HG03060 (cell line): ENCODE measurements around the gene CPXM1.
"Not testable (repeated sequence)": the region's sequence is repeated elsewhere in the genome, so short reads cannot be mapped to it uniquely, and the experiment has no call there.

ENCODE experiments used
- ATAC-seq: cut with Tn5 transposase; IDR thresholded peaks from one replicate; pipeline ENCODE4 v1.9.1; 2021; ENCODE audit warnings: low read depth, moderate number of reproducible peaks; ENCODE audit not compliant: unreplicated experiment

The CPXM1 gene

GRCh38 chr20:2800521-2801285 lies at the start of gene CPXM1:
CPXM1 (minus strand) TSS chr20:2800627; CDS start chr20:2800572, 55 bp downstream.
- ATAC-seq = no peak

DNA sequence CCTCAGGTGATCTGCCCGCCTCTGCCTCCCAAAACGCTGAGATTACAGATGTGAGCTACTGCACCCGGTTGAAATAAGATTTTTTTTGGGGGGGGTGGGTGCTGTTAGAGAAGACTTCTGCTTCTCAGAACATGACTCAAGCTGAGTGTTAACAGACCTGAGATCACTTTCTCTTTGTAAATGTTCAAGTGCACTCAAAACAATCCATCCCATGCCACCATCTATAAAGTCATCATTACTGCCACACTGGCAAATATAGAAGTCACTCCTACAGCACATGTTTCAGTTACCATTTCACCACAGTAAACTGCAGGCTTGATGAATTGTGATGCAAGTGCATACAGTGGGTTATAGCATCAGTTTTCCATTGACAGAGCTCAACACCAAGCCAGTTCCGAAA lies 49.1 kb upstream of the CPXM1 start:
- no peak for ATAC-seq

GRCh38 chr20:2847802-2848201 lies 47.4 kb upstream of the CPXM1 start:
- no peak for ATAC-seq

DNA sequence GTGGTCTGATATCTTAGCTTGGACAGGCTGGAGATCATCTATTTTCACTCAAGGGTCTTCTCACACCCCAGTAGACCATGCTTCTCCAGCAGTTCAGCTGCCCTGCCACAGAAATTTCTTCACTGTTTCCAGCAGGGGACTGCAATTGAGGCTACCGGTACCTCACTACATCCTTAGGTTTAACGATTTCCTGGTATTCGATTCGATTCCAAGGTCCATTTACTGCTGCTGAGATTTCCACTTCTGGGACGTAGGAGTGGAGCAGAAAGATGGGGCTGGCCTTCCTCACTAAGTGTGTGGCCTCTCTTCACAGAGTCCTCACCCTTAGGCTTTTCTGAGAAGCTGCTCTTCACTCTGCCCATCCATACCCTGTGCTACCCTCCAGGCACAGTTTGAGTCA lies 46.3 kb upstream of the CPXM1 start:
- no peak for ATAC-seq

DNA sequence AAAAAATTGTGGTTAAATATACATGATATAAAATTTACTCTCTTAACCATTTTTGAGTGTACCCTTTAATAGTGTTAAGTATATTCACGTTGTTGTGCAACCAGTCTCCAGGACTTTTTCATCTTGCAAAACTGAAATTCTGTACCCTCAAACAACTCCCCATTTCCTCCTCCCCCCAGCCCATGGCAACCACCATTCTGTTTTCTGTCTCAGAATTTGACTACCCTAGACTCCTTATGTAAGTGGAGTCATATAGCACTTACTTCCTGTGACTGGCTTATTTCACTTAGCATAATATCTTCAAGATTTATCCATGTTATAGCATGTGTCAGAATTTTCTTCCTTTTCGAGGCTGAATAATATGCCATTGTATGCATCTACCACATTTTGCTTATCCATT lies 45.2 kb upstream of the CPXM1 start:
- ATAC-seq = no peak

GRCh38 chr20:2840967-2841531 lies 40.6 kb upstream of the CPXM1 start:
- no peak for ATAC-seq

DNA sequence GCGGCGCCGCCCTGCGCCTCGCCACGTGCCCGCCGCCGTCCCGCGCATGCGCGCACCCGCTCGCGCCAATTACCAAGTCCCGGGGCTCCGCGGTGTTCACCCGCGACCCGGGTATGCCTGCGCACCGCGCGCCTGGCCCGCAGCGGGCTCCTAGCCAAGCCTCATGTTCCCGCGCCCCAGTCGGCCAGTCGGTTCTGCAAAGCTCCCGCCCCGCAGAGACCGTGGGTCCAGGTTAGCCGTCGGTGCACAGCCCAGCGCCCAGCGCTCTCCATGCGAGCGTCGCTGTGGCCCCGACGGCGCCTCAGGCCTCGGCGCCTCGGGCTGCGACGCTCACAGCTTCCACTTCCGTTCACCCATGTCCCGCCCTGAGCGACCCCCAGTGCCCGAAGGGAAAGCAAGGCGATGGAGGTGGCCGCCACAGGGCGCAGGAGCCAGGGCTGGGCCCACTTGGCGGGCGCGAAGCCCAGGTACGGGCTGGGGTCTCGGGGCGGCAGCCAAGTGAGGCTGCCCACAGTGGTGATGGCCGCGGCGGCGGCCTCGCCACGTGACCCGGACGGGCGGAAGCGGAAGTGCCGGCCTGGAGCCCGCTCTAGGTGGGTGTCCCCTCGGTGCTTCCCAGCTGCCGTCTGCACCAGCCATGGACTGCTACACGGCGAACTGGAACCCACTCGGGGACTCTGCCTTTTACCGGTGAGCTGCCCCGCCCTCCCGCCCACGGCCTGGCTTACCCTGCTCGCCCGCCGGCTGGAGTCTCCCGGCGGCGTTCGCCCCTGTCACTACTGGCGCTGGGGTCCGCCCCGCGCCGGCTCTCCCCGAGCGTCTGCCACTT lies 39.9 kb upstream of the CPXM1 start, which contains the start of the genes PCED1A and VPS16:
PCED1A (minus strand) TSS at position 518 of the 829 bp plus-strand sequence. CDS start 743 bp downstream, outside the sequence.
VPS16 (plus strand) TSS at position 608 of the 829 bp plus-strand sequence; CDS start at position 638, 30 bp downstream.
- peak; percentile 61 for ATAC-seq

- ATAC-seq = no peak
These were observed 39.3 kb upstream of the CPXM1 start for GRCh38 chr20:2839732-2840137.

DNA sequence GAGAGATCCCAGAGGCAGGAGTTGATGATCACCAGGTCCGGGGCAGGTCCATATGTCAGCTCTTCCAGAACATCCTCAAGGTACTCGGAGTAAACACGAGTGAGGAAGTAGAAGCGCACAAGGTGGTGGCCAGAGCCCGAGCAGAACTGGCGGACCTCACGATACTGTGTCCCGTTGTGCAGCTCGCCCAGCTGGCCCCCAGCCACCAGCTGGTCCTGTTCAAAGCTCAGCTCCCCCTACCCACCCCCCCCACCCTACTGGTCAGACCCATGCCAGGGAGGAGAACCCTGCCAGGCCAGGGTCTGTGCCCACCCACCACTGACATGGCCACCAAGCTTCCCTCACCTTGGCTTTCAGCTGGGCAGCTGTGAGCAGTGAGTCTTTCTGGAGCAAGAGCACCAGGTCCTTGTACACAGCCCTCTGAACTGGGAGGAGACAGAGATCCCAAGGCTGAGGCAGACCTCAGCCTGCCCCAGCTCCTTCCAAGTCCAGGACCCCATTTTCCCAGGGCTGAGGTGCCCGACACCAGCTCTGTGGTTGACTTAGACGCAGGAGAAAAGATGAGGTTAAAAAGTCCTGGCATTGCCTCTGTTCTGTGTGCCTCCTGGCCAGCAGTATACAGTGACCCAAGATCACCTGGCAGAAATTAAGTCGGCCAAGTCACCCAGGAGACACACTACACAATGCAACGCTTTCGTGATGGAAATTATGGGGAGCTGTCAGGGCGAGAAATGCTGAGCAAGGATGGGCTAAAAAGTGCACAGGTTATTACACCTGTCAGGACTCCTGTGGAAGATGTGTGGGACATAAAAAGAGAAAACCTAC lies 38.6 kb upstream of the CPXM1 start:
- ATAC-seq = no peak

DNA sequence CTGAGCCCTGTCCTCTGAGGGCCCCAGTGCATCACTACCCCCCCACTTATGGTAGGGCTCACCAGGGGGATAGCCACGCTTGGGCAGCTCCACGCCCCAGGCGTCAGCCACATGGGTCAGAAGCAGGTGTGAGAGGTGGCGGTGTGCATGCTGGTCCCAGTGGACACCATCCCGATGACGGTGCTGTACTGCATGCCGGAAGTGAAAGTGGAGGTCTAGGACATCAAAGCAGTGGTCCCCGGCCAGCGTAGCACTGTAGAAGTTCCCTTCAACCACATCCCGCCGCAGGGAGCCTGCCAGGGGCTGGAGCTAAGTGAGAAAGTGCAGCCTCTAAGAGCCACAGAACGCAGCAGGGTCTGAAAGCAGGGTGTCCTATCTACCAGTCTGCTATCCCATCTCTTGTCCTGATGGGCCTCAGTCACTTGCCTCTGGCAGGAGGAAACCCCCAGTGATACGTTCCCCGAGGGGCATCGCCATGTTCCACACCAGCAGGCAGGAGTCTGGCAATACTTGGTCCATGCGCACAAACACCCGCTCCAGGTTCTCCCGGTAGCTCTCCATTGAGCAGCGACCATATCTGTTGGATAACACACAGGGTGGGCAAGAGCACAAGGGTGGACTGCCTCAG lies 37.9 kb upstream of the CPXM1 start:
- ATAC-seq = peak; percentile 31

DNA sequence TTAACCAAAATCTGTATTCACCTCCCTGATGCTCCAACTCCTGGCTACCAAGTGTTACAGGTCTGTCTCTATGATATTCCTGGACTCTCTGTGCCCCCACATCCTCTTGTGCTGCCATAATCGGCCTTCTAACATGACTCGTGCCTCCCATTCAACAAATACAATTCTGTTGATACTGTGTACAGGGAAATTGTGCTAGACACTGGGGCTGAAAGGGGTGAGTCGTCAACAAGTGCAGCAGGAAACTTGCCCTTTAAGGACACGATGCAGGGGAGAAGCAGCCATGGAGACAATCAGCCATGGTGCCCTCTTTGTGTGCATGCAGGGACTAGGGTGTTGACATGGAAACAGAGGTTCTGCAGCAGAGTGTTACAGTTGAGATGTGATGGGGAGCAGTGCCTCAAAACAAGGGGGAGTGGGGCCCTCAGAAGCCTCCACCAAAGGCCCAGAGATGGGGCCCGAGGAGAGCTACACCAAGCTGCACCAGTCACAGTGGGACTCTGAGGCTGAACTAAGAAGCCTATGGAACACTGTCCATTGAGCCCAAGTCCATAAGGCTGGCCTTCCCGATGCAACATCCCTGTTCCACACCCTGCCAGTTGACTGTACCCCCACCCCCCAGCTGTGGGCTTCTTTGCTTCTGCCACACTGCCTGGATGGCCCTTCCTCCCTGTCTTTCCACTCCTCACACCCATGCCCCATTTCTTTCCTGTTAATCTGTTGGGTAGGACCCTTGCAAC lies 37.0 kb upstream of the CPXM1 start:
- no peak for ATAC-seq

- no peak for ATAC-seq
These were observed 35.6 kb upstream of the CPXM1 start for GRCh38 chr20:2836035-2836434.

- no peak for ATAC-seq
These were observed 34.9 kb upstream of the CPXM1 start for GRCh38 chr20:2835331-2835796.

GRCh38 chr20:2834401-2835110 lies 34.1 kb upstream of the CPXM1 start:
- no peak for ATAC-seq

DNA sequence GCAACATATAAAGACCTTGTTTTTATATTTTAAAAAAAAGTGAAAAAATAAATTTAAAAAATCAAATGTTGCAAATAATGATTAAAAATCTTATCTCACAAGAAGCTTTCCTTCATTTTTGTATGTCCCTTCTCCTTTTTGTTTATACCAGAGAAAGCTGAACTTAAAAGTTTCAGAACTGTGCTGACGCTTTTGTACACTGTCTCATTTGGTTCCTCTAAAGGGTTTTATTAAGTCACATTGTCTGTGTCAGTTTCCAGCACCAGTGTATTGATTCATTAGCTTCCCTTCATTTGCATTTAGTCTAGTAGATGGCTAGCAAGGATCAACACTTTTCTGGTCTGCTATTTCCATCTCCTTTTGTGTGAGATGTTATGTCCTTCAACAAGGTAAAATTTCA lies 33.3 kb upstream of the CPXM1 start:
- no peak for ATAC-seq

- not testable (repeated sequence) for ATAC-seq
These were observed 30.8 kb upstream of the CPXM1 start for GRCh38 chr20:2831206-2831605.

DNA sequence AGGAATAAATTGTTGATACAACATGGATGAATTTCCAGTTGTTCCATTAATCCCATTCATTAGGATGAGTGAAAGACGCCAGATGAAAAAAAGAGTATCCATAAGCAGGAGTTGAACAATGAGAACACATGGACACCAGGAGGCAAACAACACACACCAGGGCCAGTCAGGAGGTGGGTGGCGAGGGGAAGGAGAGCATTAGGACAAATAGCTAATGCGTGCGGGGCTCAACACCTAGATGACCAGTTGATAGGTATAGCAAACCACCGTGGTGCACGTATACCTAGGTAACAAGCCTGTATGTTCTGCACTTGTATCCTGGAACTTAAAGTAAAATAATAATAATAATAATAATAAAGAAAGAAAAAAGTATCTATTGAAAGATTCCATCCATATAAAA lies 28.9 kb upstream of the CPXM1 start:
- no peak for ATAC-seq

DNA sequence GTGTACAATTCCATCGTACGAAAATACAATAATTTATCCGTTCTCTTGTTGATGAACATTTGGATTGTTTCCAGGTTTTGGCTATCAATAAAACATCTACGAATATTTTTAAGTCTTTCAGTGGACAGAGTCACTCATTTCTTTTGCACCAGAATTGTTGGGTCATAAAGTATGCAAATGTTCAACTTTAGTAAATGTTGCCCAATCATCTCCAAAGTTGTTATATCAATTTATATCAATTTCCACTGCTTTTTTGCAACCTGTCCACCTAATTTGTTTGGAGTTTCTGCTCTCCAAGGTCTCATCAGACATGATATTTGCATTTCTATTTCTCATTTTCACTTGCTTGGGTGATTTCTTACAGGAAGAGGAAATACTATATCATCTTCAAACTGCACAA lies 26.2 kb upstream of the CPXM1 start:
- no peak for ATAC-seq
